HepG2 (cell line): ENCODE measurements around the gene LAMC3. TPM values are rescaled to one million over a fixed set of nuclear protein-coding genes. Genes with fewer than 3 reads are reported as not detected.

Source experiments
- ATAC-seq: fragments of 200-7000 bp; cut with Tn5 transposase; 3 replicates; pipeline ENCODE4 v1.9.1; 2020; ENCODE audit warnings: mild to moderate bottlenecking, moderate library complexity
- BruUV-seq: library from RNA; stranded (reverse); fragments of 400-500 nt; replicated peaks from 2 replicates; lab custom pipeline; 2021; lab: Mats Ljungman, UMichigan
- CTCF ChIA-PET: fragments of 300-600 bp; formaldehyde crosslinking; extraction: SDS; loops from one replicate; lab custom pipeline; 2021; ENCODE audit warnings: low total read pairs, inconsistent platforms, low intra/inter-chr PET ratio; lab: Yijun Ruan, JAX
- POLR2A ChIA-PET: fragments of 350-600 bp; sonication (Branson Sonifier 250); formaldehyde crosslinking; loops from one replicate; lab custom pipeline; 2020; ENCODE audit warnings: antibody characterized with exemption, inconsistent platforms; lab: Yijun Ruan, JAX
- DNase-seq: peaks from one replicate; pipeline ENCODE4 v3.0.0-alpha.2; 2015; ENCODE audit warnings: low spot score
- FAIRE-seq: peaks from 3 replicates; lab custom pipeline; 2011; peaks lifted over from hg19 to GRCh38; lab: Jason Lieb, UNC
- H2AFZ ChIP-seq: one replicate; pipeline ENCODE4 v1.6.1; 2011; ENCODE audit warnings: low read length, inconsistent platforms
- H3K27ac ChIP-seq: fragments of 300-600 bp; 3 replicates; pipeline ENCODE4 v1.8.0; 2011; ENCODE audit warnings: mixed run types, mild to moderate bottlenecking, mixed read lengths, low read length, inconsistent platforms; ENCODE audit not compliant: insufficient read depth; ENCODE audit errors: extremely low read length
- H3K27me3 ChIP-seq, 2 experiments: fragments of 200-600 bp in 1 of 2; 2 replicates in 1 of 2; 3 replicates in 1 of 2; pipeline versions ENCODE4 v1.6.0 to v1.8.0; 2011; ENCODE audit warnings: low read length in 2 of 2, mild to moderate bottlenecking in 2 of 2, moderate library complexity in 2 of 2, inconsistent platforms in 1 of 2; ENCODE audit not compliant: insufficient read depth in 2 of 2, control insufficient read depth in 1 of 2
- H3K36me3 ChIP-seq, 2 experiments: fragments of 200-600 bp in 1 of 2; replicated peaks in 1 of 2; 2 replicates in 1 of 2; 3 replicates in 1 of 2; pipeline versions ENCODE4 v1.5.1 to v1.8.0; 2011; ENCODE audit warnings: low read length in 2 of 2, inconsistent platforms in 1 of 2; ENCODE audit not compliant: insufficient read depth in 2 of 2, control insufficient read depth in 1 of 2
- H3K4me1 ChIP-seq: 2 replicates; pipeline ENCODE4 v1.5.1; 2012; ENCODE audit warnings: low read length, inconsistent platforms; ENCODE audit not compliant: insufficient read depth
- H3K4me2 ChIP-seq: 2 replicates; pipeline ENCODE4 v1.6.0; 2011; ENCODE audit warnings: low read depth, low read length, inconsistent platforms
- H3K4me3 ChIP-seq, 3 experiments: fragments of 200-600 bp in 1 of 3; sonication (generic), shearing (Covaris generic) in 1 of 3; replicated peaks in 1 of 3; 2 replicates each; pipeline ENCODE4 v1.5.1; 2011 to 2016; ENCODE audit warnings: low read length in 3 of 3, inconsistent platforms in 2 of 3, low read depth in 2 of 3, mild to moderate bottlenecking in 2 of 3, control low read depth in 1 of 3, mixed read lengths in 1 of 3; ENCODE audit not compliant: insufficient read depth in 1 of 3
- H3K79me2 ChIP-seq: one replicate; pipeline ENCODE4 v1.6.1; 2011; ENCODE audit warnings: low read length, inconsistent platforms; ENCODE audit not compliant: insufficient read depth
- H3K9ac ChIP-seq: 2 replicates; pipeline ENCODE4 v1.6.0; 2011; ENCODE audit warnings: mild to moderate bottlenecking, low read depth, low read length, inconsistent platforms; ENCODE audit not compliant: insufficient read depth
- H3K9me3 ChIP-seq: 2 replicates; pipeline ENCODE4 v1.5.1; 2012; ENCODE audit warnings: mild to moderate bottlenecking, low read length
- H4K20me1 ChIP-seq: 2 replicates; pipeline ENCODE4 v1.6.0; 2011; ENCODE audit warnings: inconsistent platforms, mild to moderate bottlenecking, low read length, moderate library complexity; ENCODE audit not compliant: insufficient read depth
- ARNTL ChIP-seq: sonication (generic); formaldehyde crosslinking; IDR thresholded peaks from 2 replicates; pipeline ENCODE4 v1.4.0; 2020; ENCODE audit warnings: mild to moderate bottlenecking, missing genetic modification reagents
- FOXC1 ChIP-seq: sonication (generic); formaldehyde crosslinking; IDR thresholded peaks from 2 replicates; pipeline ENCODE4 v1.8.0; 2022; ENCODE audit warnings: mild to moderate bottlenecking, missing genetic modification reagents, borderline replicate concordance
- JUN ChIP-seq: sonication (generic); formaldehyde crosslinking; IDR thresholded peaks from 2 replicates; pipeline ENCODE4 v1.4.0; 2020; ENCODE audit warnings: mild to moderate bottlenecking, missing genetic modification reagents
- KDM3A ChIP-seq: IDR thresholded peaks from 2 replicates; pipeline ENCODE4 v1.6.1; 2018; ENCODE audit warnings: low read depth, missing compliant biosample characterization
- MIXL1 ChIP-seq: IDR thresholded peaks from 2 replicates; pipeline ENCODE4 v1.6.1; 2016
- PHB2 ChIP-seq: fragments of 450-650 bp; IDR thresholded peaks from 2 replicates; pipeline ENCODE4 v1.6.1; 2018; ENCODE audit not compliant: partially characterized antibody
- PHF5A ChIP-seq: IDR thresholded peaks from one replicate; pipeline ENCODE4 v1.6.1; 2018; ENCODE audit warnings: low read depth, missing genetic modification reagents; ENCODE audit not compliant: unreplicated experiment
- ZC3H13 ChIP-seq: sonication (generic); formaldehyde crosslinking; IDR thresholded peaks from 2 replicates; pipeline ENCODE4 v1.8.1; 2023; ENCODE audit warnings: mild to moderate bottlenecking, missing genetic modification reagents, moderate library complexity
- ZNF567 ChIP-seq: sonication (generic); formaldehyde crosslinking; IDR thresholded peaks from 2 replicates; pipeline ENCODE4 v1.8.1; 2023; ENCODE audit warnings: mild to moderate bottlenecking, missing genetic modification reagents, borderline replicate concordance
- ZNF629 ChIP-seq: sonication (generic); formaldehyde crosslinking; conservative IDR thresholded peaks from 2 replicates; pipeline ENCODE4 v1.5.0; 2020; ENCODE audit warnings: missing genetic modification reagents
- ZNF841 ChIP-seq: sonication (generic); formaldehyde crosslinking; IDR thresholded peaks from 2 replicates; pipeline ENCODE4 v1.8.1; 2023; ENCODE audit warnings: missing genetic modification reagents, borderline replicate concordance
- WGBS: methylation state at CpG from one replicate; pipeline ENCODE4 v1.1.6; 2017; ENCODE audit warnings: low lambda C conversion rate; 5-methylcytosine and 5-hydroxymethylcytosine counted together
- in situ Hi-C: cut with HindIII; loops from 2 replicates; pipeline ENCODE4 v1.10.0; 2017; ENCODE audit warnings: low pct_unique_long_range_greater_than_20kb; ENCODE audit not compliant: extremely low pct_ligation_motif_present
- intact Hi-C: fragments of 100-400 bp; cut with micrococcal nuclease; formaldehyde crosslinking; loops from one replicate; pipeline ENCODE4 v1.10.0; 2022; ENCODE audit not compliant: unreplicated experiment
- polyA plus RNA-seq, 8 experiments: library from polyadenylated mRNA; depleted of rRNA in 3 of 8; stranded (reverse) in 7 of 8; unstranded in 1 of 8; fragments of >200 nt; fragmentation: Illumina TruSeq in 4 of 8; extraction: Trizol in 4 of 8; gene quantifications; 2 replicates each; pipeline versions ENCODE4 v1.2.1 to v1.2.3, GENCODE V29; 2011 to 2016; ENCODE audit warnings: low read depth in 4 of 8, missing spikeins in 1 of 8, mixed read lengths in 1 of 8; ENCODE audit not compliant: insufficient read depth in 1 of 8
- total RNA-seq, 5 experiments: library from RNA; depleted of rRNA; stranded (reverse); fragments of >200 nt; fragmentation: Illumina TruSeq; extraction: Trizol; gene quantifications; 2 replicates each; pipeline ENCODE4 v1.2.3, GENCODE V29; 2016; ENCODE audit warnings: low read depth in 1 of 5
- TF ChIP-seq, protein P1 (sequence below): sonication (generic); formaldehyde crosslinking; IDR thresholded peaks from 2 replicates; pipeline ENCODE4 v1.8.0; 2022; ENCODE audit warnings: mild to moderate bottlenecking, missing genetic modification reagents
- TF ChIP-seq, protein P2 (sequence below), 2 experiments: sonication (generic) in 1 of 2; formaldehyde crosslinking in 1 of 2; IDR thresholded peaks; 2 replicates each; pipeline versions ENCODE4 v1.4.0 to v1.6.1; 2018 to 2020; ENCODE audit warnings: missing genetic modification reagents in 2 of 2, borderline replicate concordance in 1 of 2, low read depth in 1 of 2, mild to moderate bottlenecking in 1 of 2, missing biosample characterization in 1 of 2

Gene LAMC3
- total and polyA plus RNA-seq, 2 of the 13 experiments (the other 11 are each of a cell fraction or from before 2014, with no cell fraction given), result 0.07 to 0.57 TPM

DNA sequence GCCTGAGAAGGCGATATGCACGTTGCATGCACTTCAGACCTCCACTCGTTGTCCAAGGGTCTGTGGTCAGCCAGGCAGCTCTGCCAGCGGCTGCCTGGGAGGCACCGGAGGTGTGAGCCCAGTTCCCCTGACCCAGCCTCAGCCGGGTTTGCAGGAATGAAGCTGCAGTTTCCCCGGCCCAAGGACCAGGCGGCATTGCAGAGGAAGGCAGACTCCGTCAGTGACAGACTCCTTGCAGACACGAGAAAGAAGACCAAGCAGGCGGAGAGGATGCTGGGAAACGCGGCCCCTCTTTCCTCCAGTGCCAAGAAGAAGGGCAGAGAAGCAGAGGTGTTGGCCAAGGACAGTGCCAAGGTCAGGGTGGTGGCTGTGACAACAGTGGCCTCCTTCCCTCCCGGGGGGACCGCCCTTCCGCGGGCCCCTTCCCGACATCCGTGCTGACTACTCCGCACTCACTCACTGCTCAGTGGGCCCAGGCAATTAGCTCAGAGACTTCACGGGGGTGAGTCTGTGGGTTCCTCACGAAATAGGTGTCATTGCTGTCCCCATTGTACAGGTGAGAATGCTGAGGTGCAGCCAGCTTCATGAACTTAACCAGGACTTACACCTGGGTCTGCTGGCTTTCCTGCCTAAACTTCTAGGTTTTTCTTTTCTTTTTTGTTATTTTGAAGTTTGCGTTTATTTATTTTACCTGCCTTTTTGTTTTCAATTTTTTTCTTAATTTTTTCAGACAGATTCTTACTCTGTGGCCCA, 76.6 kb downstream of the LAMC3 start:
- no peak overlapping the region for H3K4me3 ChIP-seq
- POLR2A ChIA-PET, result interaction anchor here (0.9 kb wide), 1 partner anchor 9 kb away, joined by 3 read pairs; no protein-coding TSS in a partner anchor
- peak; percentile 23; the same call in 2 of the 3 replicates for ATAC-seq
- CTCF ChIA-PET, result no interaction called here
- H3K79me2 ChIP-seq, result no peaks in the 10 kb centered on the region
- H4K20me1 ChIP-seq, result no peaks in the 10 kb centered on the region
- no peak for DNase-seq
- WGBS, result 32% methylated on average over 22 of the region's 23 CpGs
- TF ChIP-seq FOXC1 (CRISPR knock-in tag) (no peak), ZNF629 (CRISPR knock-in tag) (peak; percentile 73)
- peaks cover 4 to 67% of the 10 kb centered on the region in 2 experiments; a peak in 4 of 5 replicates for H3K27me3 ChIP-seq
- in situ Hi-C loops (no loop called here), intact Hi-C loops (no loop called here)
- H3K4me2 ChIP-seq, result 0 out of 2 replicates have a peak overlapping the region, but pooled peaks have one; percentile 30
- no peak overlapping the region for H3K27ac ChIP-seq
- no peaks in the 10 kb centered on the region for H3K9me3 ChIP-seq
- FAIRE-seq, result no peak
- no TSS peak for BruUV-seq
- peaks cover 21% of the 10 kb centered on the region; the same call in 1 of the 2 replicates for H3K4me1 ChIP-seq
- no peak overlapping the region for H2AFZ ChIP-seq
- no peaks in the 10 kb centered on the region for H3K36me3 ChIP-seq
- H3K9ac ChIP-seq, result no peak overlapping the region

DNA sequence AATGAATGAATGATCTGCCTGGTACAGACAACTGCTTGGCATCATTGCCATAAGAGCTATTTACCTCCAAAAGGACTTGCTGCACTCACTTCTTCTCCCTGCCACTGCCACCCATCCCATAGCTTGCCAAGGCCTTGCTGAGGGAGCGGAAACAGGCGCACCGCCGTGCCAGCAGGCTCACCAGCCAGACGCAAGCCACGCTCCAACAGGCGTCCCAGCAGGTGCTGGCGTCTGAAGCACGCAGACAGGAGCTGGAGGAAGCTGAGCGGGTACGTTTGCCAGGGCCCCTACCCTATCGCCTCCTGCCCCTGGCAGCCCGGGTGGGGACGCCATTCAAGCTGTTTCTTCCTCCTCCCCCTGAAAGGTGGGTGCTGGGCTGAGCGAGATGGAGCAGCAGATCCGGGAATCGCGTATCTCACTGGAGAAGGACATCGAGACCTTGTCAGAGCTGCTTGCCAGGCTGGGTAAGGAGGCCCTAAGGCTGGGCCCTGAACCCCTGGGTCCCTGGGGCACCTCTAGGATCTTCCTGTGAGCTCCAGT, 78.5 kb downstream of the LAMC3 start:
- Histone ChIP-seq H3K79me2 (no peaks in the 10 kb centered on the region), H3K9ac (no peak overlapping the region), H3K27ac (no peak overlapping the region), H3K4me3 (no peak overlapping the region), H3K4me2 (no peak overlapping the region), H3K36me3 (no peaks in the 10 kb centered on the region), H3K4me1 (peaks cover 15% of the 10 kb centered on the region; the same call in 1 of the 2 replicates), H2AFZ (no peak overlapping the region), H4K20me1 (no peaks in the 10 kb centered on the region), H3K27me3 (peaks cover 4 to 71% of the 10 kb centered on the region in 2 experiments; a peak in 4 of 5 replicates), H3K9me3 (no peaks in the 10 kb centered on the region)
- intact Hi-C loops, result no loop called here
- in situ Hi-C loops, result no loop called here
- FAIRE-seq (no peak), DNase-seq (no peak), ATAC-seq (no peak)
- ChIA-PET CTCF (no interaction called here), POLR2A (no interaction called here)
- WGBS, result 46% methylated on average over 10 of the region's 19 CpGs
- BruUV-seq, result no TSS peak
- TF ChIP-seq, protein P1, sequence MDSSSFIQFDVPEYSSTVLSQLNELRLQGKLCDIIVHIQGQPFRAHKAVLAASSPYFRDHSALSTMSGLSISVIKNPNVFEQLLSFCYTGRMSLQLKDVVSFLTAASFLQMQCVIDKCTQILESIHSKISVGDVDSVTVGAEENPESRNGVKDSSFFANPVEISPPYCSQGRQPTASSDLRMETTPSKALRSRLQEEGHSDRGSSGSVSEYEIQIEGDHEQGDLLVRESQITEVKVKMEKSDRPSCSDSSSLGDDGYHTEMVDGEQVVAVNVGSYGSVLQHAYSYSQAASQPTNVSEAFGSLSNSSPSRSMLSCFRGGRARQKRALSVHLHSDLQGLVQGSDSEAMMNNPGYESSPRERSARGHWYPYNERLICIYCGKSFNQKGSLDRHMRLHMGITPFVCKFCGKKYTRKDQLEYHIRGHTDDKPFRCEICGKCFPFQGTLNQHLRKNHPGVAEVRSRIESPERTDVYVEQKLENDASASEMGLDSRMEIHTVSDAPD (CRISPR knock-in tag), result no peak
- TF ChIP-seq MIXL1 (CRISPR knock-in tag), result no peak
- TF ChIP-seq ZNF841 (CRISPR knock-in tag), result no peak
- no peak for TF ChIP-seq ARNTL (CRISPR knock-in tag)
- no peak for TF ChIP-seq ZC3H13 (CRISPR knock-in tag)
- TF ChIP-seq PHB2, result no peak
- TF ChIP-seq PHF5A, result no peak
- TF ChIP-seq KDM3A (CRISPR knock-in tag), result no peak
- no peak for TF ChIP-seq JUN (CRISPR knock-in tag)
- TF ChIP-seq ZNF567 (CRISPR knock-in tag), result no peak
- TF ChIP-seq, protein P2, sequence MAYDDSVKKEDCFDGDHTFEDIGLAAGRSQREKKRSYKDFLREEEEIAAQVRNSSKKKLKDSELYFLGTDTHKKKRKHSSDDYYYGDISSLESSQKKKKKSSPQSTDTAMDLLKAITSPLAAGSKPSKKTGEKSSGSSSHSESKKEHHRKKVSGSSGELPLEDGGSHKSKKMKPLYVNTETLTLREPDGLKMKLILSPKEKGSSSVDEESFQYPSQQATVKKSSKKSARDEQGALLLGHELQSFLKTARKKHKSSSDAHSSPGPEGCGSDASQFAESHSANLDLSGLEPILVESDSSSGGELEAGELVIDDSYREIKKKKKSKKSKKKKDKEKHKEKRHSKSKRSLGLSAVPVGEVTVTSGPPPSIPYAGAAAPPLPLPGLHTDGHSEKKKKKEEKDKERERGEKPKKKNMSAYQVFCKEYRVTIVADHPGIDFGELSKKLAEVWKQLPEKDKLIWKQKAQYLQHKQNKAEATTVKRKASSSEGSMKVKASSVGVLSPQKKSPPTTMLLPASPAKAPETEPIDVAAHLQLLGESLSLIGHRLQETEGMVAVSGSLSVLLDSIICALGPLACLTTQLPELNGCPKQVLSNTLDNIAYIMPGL (CRISPR knock-in tag; IDR thresholded peaks at IDR 0.05; ENCODE audit: borderline replicate concordance in 1 of 2, low read depth in 1 of 2), result no peak
